Activated CD4-positive, alpha-beta memory T cell treated with anti-CD3 and anti-CD28 coated beads, Interleukin-2, amount 10 ng/mL, durations not matched to agents 7 days and 5 days (primary cell): ENCODE measurements around the gene PDK2. TPM values are rescaled to one million over a fixed set of nuclear protein-coding genes. Genes with fewer than 3 reads are reported as not detected.

ENCODE experiments used
- CTCF ChIA-PET: fragments of 350-600 bp; sonication (Branson Sonifier 250); formaldehyde crosslinking; loops from one replicate; lab custom pipeline; 2021; ENCODE audit warnings: antibody characterized with exemption, inconsistent platforms; lab: Charles Lee
- POLR2A ChIA-PET: fragments of 350-600 bp; sonication (Branson Sonifier 250); formaldehyde crosslinking; loops from one replicate; lab custom pipeline; 2021; ENCODE audit warnings: antibody characterized with exemption; lab: Charles Lee
- DNase-seq: peaks from one replicate; pipeline ENCODE4 v3.0.0-alpha.2; 2020
- H3K27ac Mint-ChIP-seq: one replicate; pipeline ENCODE4 v1.8.0; 2021; ENCODE audit warnings: mild to moderate bottlenecking, mixed read lengths
- H3K27me3 Mint-ChIP-seq: one replicate; pipeline ENCODE4 v1.8.0; 2021; ENCODE audit warnings: mixed read lengths
- H3K36me3 Mint-ChIP-seq: one replicate; pipeline ENCODE4 v1.8.0; 2021; ENCODE audit warnings: low read depth, mixed read lengths
- H3K4me1 Mint-ChIP-seq: one replicate; pipeline ENCODE4 v1.8.0; 2021; ENCODE audit warnings: mixed read lengths
- H3K4me3 Mint-ChIP-seq: one replicate; pipeline ENCODE4 v1.8.0; 2021; ENCODE audit warnings: mild to moderate bottlenecking, mixed read lengths
- H3K9me3 Mint-ChIP-seq: one replicate; pipeline ENCODE4 v1.8.0; 2021; ENCODE audit warnings: mixed read lengths
- total RNA-seq, 2 experiments: library from RNA; stranded (reverse); gene quantifications; one replicate each; pipeline ENCODE4 v1.2.3, GENCODE V29; 2021

PDK2 gene
- total RNA-seq, 2 experiments from 2014 or later: 19.6 to 23.4 TPM

GRCh38 chr17:50052822-50053653 is 42.1 kb upstream of the PDK2 start:
- DNase-seq: no peak
- POLR2A ChIA-PET: no interaction called here
- Mint-ChIP-seq H3K4me1 (peaks cover 62% of the 10 kb centered on the region), H3K4me3 (no peak overlapping the region), H3K27ac (no peak overlapping the region), H3K27me3 (peaks cover 11% of the 10 kb centered on the region), H3K36me3 (no peaks in the 10 kb centered on the region), H3K9me3 (no peaks in the 10 kb centered on the region)
- CTCF ChIA-PET: interaction anchor here (0.9 to 1.6 kb wide), 3 partner anchors 41 to 173 kb away, joined by 3 read pairs; no protein-coding TSS in a partner anchor

GRCh38 chr17:50053654-50053960 is 41.5 kb upstream of the PDK2 start:
- ChIA-PET POLR2A (no interaction called here), CTCF (interaction anchor here (1.0 to 1.6 kb wide), 2 partner anchors 34 to 41 kb away, joined by 3 read pairs; no protein-coding TSS in a partner anchor)
- no peak overlapping the region for H3K4me3 Mint-ChIP-seq
- DNase-seq: no peak
- no peaks in the 10 kb centered on the region for H3K36me3 Mint-ChIP-seq
- H3K27ac Mint-ChIP-seq: no peak overlapping the region
- no peaks in the 10 kb centered on the region for H3K9me3 Mint-ChIP-seq
- H3K27me3 Mint-ChIP-seq: peaks cover 11% of the 10 kb centered on the region
- peaks cover 62% of the 10 kb centered on the region for H3K4me1 Mint-ChIP-seq

GRCh38 chr17:50055055-50055425 is 40.1 kb upstream of the PDK2 start:
- ChIA-PET CTCF (interaction anchor here (1.4 to 3.1 kb wide), 4 partner anchors 9 to 39 kb away, joined by 3 to 14 read pairs (median 8); partner anchors contain the start of gene PDK2), POLR2A (no interaction called here)
- Mint-ChIP-seq H3K36me3 (no peaks in the 10 kb centered on the region), H3K9me3 (no peaks in the 10 kb centered on the region), H3K27ac (peak overlapping the region; percentile 24), H3K27me3 (peaks cover 8% of the 10 kb centered on the region), H3K4me3 (peak overlapping the region; percentile 88), H3K4me1 (peaks cover 56% of the 10 kb centered on the region)
- no peak for DNase-seq

- peak; percentile 71 for DNase-seq
- H3K9me3 Mint-ChIP-seq: no peaks in the 10 kb centered on the region
- peak within 1 kb of the TSS; percentile 88 for H3K4me3 Mint-ChIP-seq
- H3K4me1 Mint-ChIP-seq: peaks cover 51% of the 10 kb centered on the region
- no peaks in the 10 kb centered on the region for H3K36me3 Mint-ChIP-seq
- H3K27me3 Mint-ChIP-seq: peaks cover 8% of the 10 kb centered on the region
- H3K27ac Mint-ChIP-seq: peak within 1 kb of the TSS; percentile 24
- POLR2A ChIA-PET: interaction anchor here (1.2 to 1.9 kb wide), 2 partner anchors 38 to 94 kb away, joined by 3 to 8 read pairs; no protein-coding TSS in a partner anchor
- CTCF ChIA-PET: interaction anchor here (0.5 to 3.1 kb wide), 10 partner anchors 10 to 1265 kb away, joined by 3 to 14 read pairs (median 4); partner anchors contain the start of genes PDK2 and PPP1R9B
Measured at GRCh38 chr17:50055426-50056216, 39.5 kb upstream of the PDK2 start, which contains the start of gene ITGA3. Gene ITGA3, plus strand, starts transcription at chr17:50056110. Its CDS starts 330 bp downstream, at chr17:50056440.

- POLR2A ChIA-PET: interaction anchor here (1.2 to 1.9 kb wide), 3 partner anchors 28 to 93 kb away, joined by 3 to 8 read pairs (median 4); no protein-coding TSS in a partner anchor
- Mint-ChIP-seq H3K27me3 (peaks cover 8% of the 10 kb centered on the region), H3K4me3 (peak overlapping the region; percentile 88), H3K4me1 (peaks cover 43% of the 10 kb centered on the region), H3K36me3 (no peaks in the 10 kb centered on the region), H3K9me3 (no peaks in the 10 kb centered on the region), H3K27ac (no peak overlapping the region)
- DNase-seq: peak; percentile 71
- CTCF ChIA-PET: interaction anchor here (0.5 to 3.1 kb wide), 11 partner anchors 22 to 1266 kb away, joined by 3 to 14 read pairs (median 4); partner anchors contain the start of genes PDK2 and PPP1R9B
Measured at GRCh38 chr17:50056217-50056960, 38.8 kb upstream of the PDK2 start.

- no peaks in the 10 kb centered on the region for H3K36me3 Mint-ChIP-seq
- H3K4me3 Mint-ChIP-seq: peak overlapping the region; percentile 88
- peaks cover 8% of the 10 kb centered on the region for H3K27me3 Mint-ChIP-seq
- peaks cover 37% of the 10 kb centered on the region for H3K4me1 Mint-ChIP-seq
- ChIA-PET POLR2A (interaction anchor here (1.2 to 1.9 kb wide), 2 partner anchors 29 to 37 kb away, joined by 4 to 8 read pairs; no protein-coding TSS in a partner anchor), CTCF (interaction anchor here (0.5 to 3.1 kb wide), 10 partner anchors 21 to 175 kb away, joined by 3 to 14 read pairs (median 5); partner anchors contain the start of genes PDK2 and PPP1R9B)
- no peak overlapping the region for H3K27ac Mint-ChIP-seq
- DNase-seq: no peak
- no peaks in the 10 kb centered on the region for H3K9me3 Mint-ChIP-seq
Measured at GRCh38 chr17:50056961-50057330, 38.2 kb upstream of the PDK2 start.

GRCh38 chr17:50057521-50057991 is 37.6 kb upstream of the PDK2 start:
- Mint-ChIP-seq H3K4me3 (peak overlapping the region; percentile 88), H3K4me1 (peaks cover 31% of the 10 kb centered on the region), H3K36me3 (no peaks in the 10 kb centered on the region), H3K27ac (no peak overlapping the region), H3K27me3 (peaks cover 8% of the 10 kb centered on the region), H3K9me3 (no peaks in the 10 kb centered on the region)
- DNase-seq: no peak
- POLR2A ChIA-PET: interaction anchor here (1.9 kb wide), 1 partner anchor 36 kb away, joined by 8 read pairs; no protein-coding TSS in a partner anchor
- CTCF ChIA-PET: interaction anchor here (1.2 to 3.1 kb wide), 5 partner anchors 23 to 36 kb away, joined by 4 to 14 read pairs (median 5); partner anchors contain the start of gene PDK2

- ChIA-PET CTCF (interaction anchor here (1.5 to 3.1 kb wide), 2 partner anchors 29 to 35 kb away, joined by 5 to 14 read pairs; partner anchors contain the start of gene PDK2), POLR2A (interaction anchor here (0.6 to 0.9 kb wide), 2 partner anchors 10 to 642 kb away, joined by 3 read pairs; no protein-coding TSS in a partner anchor)
- peaks cover 8% of the 10 kb centered on the region for H3K27me3 Mint-ChIP-seq
- DNase-seq: no peak
- H3K9me3 Mint-ChIP-seq: no peaks in the 10 kb centered on the region
- H3K36me3 Mint-ChIP-seq: no peaks in the 10 kb centered on the region
- H3K4me1 Mint-ChIP-seq: peaks cover 24% of the 10 kb centered on the region
- peak overlapping the region; percentile 27 for H3K4me3 Mint-ChIP-seq
- H3K27ac Mint-ChIP-seq: no peak overlapping the region
Measured at GRCh38 chr17:50058296-50058953, 36.7 kb upstream of the PDK2 start.

GRCh38 chr17:50059256-50059655 is 35.9 kb upstream of the PDK2 start:
- ChIA-PET POLR2A (no interaction called here), CTCF (no interaction called here)
- Mint-ChIP-seq H3K4me3 (no peak overlapping the region), H3K36me3 (no peaks in the 10 kb centered on the region), H3K9me3 (no peaks in the 10 kb centered on the region), H3K4me1 (peaks cover 24% of the 10 kb centered on the region), H3K27me3 (peaks cover 8% of the 10 kb centered on the region), H3K27ac (no peak overlapping the region)
- no peak for DNase-seq

GRCh38 chr17:50059759-50060273 is 35.3 kb upstream of the PDK2 start:
- Mint-ChIP-seq H3K36me3 (no peaks in the 10 kb centered on the region), H3K27me3 (peaks cover 8% of the 10 kb centered on the region), H3K27ac (no peak overlapping the region), H3K4me3 (no peak overlapping the region), H3K4me1 (peaks cover 22% of the 10 kb centered on the region), H3K9me3 (no peaks in the 10 kb centered on the region)
- DNase-seq: no peak
- CTCF ChIA-PET: interaction anchor here (1.5 kb wide), 1 partner anchor 34 kb away, joined by 4 read pairs; no protein-coding TSS in a partner anchor
- POLR2A ChIA-PET: no interaction called here
